ENCODE results near the gene ERICH6B. TPM values are rescaled to one million over a fixed set of nuclear protein-coding genes. Genes with fewer than 3 reads are reported as not detected.

Gene ERICH6B
- total RNA-seq = not detected in 2 replicates

DNA sequence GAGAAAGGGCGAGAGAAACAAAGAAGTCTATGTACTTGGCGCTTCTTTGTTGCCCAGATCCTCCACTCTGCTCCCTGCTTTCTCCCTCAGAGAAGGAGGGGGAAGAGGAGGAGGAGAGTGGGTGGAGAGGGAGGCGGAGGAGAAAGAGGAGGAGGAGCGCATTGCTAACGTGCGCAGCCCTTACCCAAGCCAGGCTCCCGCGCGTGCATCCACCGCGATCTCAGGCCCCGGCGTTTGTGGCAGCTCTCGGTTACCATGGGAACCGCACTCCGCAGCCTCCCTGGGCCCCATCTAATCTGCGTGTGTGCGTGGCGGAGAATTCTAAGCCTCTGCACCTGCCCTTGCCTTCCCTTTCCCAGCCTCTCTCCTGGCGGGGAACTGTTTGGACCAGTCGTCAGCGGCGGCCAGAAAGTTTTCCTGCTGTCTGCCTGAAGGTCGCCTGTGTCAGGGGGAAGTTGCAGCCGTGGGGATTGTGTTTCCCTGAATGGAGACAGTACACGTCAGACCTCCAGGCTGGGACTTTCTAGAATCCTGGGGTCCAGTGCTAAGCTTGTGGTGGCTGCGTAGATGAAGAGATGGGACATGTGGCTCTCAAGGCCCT lies at the start of gene ERICH6B:
ERICH6B (minus strand) TSS at position 239 of the 601 bp plus-strand sequence. CDS start 18,734 bp downstream, outside the sequence.

Small RNA genes within 50 kb of the gene (small RNA-seq; reads per million reads assigned to genes)
- gene RNA5SP27 (not detected), gene TIMM9P3 (not detected)

Other genes starting within 250 kb of the ERICH6B start
- gene SLC25A30, start 197.4 kb downstream of the ERICH6B start, total RNA-seq = 14.4 and 24.1 TPM in 2 replicates
- gene COG3, start 150.8 kb downstream of the ERICH6B start, total RNA-seq = 29.3 and 30.7 TPM in 2 replicates
- not detected in 2 replicates for gene CBY2, start 86.6 kb upstream of the ERICH6B start, total RNA-seq
- gene SIAH3, start 236.0 kb upstream of the ERICH6B start, total RNA-seq = not detected in 2 replicates